A549 treated with dexamethasone at 1 μM for 4 hours (cell line): Measurements from ENCODE around the gene HOXD8. TPM values are rescaled to one million over a fixed set of nuclear protein-coding genes. Genes with fewer than 3 reads are reported as not detected.

Source experiments
- total RNA-seq: library from RNA; stranded (reverse); fragments of 200-300 nt; extraction: Qiagen RNA extraction; gene quantifications from 5 replicates; pipeline ENCODE4 v1.2.3, GENCODE V29; 2022

HOXD8 gene
- 5.0 to 5.4 TPM (median 5.3 TPM) in 5 replicates for total RNA-seq

DNA sequence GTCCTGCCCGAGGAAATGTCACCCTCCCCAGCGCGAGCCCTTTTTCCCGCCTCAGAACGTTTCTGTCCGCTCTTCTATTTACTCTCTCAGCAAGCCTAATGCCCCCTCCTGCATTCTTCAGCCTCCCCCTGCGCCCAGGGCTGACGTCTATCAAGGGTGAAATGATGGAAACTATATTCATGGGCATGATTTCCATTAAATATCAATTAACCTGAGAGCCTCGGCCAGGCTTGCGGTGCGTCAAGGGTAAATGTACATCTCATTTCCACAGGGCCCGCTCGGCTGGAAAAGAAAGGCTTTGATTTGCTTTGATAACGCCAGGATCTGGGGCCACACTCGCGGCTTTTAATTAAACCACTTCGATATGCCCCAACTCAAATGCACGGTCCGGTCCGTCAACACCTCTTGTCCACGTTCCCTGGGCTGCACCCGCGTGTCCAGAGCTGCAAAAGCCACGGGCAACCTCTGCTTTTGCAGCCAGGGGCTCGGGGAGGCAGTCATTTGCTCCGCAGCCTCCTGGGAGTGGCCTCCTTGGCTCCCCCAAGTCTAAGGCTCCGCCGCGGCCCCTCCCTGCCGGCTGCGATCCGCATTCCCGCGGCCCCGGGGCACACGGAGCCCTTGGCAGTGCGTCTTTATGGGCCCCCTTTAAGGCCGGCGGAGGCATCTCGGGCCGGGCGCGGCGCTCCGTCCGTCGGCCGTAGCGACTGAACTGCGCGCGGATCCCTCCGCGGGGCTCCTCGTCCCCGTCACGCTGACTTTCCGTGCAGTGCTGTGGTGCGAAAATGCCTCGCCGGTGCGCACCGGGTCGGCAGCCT, at the start of gene HOXD8:
TSS of gene HOXD8 (plus strand) at position 724 of the 815 bp plus-strand sequence. CDS start 662 bp downstream, outside the sequence.

DNA sequence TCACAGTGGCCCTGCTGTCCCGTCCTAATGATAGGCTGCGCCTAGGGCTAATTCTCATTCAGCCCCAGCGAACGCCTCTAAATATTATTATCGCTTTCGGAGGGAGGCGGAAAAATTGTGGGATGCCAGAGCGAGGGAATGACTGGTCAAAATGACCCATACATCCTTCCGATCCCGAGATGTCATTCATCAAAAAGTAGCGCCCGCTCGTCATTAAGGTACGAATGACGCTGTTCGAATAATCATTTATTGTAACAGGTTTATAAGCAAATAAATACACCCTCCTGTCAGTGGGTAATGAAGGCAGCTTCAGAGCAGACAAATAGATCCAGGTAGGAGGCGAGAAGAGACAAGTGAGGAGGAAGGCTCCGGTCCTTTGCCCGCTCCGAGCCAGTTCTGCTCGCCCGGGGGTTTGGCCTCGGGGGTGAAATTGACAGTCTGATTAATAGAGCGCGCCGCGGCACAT, 45.7 kb upstream of the HOXD8 start, which contains the start of gene EVX2:
TSS of gene EVX2 (minus strand) at position 167 of the 466 bp plus-strand sequence. CDS start 186 bp downstream, outside the sequence.

GRCh38 chr2:176092270-176093144, 37.0 kb upstream of the HOXD8 start, which contains the start of gene HOXD13:
TSS of gene HOXD13 (plus strand) at chr2:176092721. CDS start at chr2:176092891, 170 bp downstream.

DNA sequence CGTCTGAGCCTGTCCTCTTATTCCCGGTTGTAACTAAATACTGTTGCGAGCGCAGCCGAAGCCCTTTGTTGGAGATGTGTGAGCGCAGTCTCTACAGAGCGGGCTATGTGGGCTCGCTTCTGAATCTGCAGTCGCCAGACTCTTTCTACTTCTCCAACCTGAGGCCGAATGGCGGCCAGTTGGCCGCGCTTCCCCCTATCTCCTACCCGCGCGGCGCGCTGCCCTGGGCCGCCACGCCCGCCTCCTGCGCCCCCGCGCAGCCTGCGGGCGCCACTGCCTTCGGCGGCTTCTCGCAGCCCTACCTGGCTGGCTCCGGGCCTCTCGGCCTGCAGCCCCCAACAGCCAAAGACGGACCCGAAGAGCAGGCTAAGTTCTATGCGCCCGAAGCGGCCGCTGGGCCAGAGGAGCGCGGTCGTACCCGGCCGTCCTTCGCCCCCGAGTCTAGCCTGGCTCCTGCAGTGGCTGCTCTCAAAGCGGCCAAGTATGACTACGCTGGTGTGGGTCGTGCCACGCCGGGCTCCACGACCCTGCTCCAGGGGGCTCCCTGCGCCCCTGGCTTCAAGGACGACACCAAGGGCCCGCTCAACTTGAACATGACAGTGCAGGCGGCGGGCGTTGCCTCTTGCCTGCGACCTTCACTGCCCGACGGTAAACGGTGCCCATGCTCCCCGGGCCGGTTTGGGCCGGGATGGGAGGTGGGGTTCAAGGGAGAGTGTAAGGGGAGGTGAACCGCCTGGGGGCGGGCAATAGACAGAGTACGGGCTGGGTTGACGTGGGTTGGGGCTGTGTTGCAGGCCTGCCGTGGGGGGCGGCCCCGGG, 29.6 kb upstream of the HOXD8 start, which contains the start of gene HOXD12:
TSS of gene HOXD12 (plus strand) at position 68 of the 819 bp plus-strand sequence. CDS start at position 75, 7 bp downstream.

DNA sequence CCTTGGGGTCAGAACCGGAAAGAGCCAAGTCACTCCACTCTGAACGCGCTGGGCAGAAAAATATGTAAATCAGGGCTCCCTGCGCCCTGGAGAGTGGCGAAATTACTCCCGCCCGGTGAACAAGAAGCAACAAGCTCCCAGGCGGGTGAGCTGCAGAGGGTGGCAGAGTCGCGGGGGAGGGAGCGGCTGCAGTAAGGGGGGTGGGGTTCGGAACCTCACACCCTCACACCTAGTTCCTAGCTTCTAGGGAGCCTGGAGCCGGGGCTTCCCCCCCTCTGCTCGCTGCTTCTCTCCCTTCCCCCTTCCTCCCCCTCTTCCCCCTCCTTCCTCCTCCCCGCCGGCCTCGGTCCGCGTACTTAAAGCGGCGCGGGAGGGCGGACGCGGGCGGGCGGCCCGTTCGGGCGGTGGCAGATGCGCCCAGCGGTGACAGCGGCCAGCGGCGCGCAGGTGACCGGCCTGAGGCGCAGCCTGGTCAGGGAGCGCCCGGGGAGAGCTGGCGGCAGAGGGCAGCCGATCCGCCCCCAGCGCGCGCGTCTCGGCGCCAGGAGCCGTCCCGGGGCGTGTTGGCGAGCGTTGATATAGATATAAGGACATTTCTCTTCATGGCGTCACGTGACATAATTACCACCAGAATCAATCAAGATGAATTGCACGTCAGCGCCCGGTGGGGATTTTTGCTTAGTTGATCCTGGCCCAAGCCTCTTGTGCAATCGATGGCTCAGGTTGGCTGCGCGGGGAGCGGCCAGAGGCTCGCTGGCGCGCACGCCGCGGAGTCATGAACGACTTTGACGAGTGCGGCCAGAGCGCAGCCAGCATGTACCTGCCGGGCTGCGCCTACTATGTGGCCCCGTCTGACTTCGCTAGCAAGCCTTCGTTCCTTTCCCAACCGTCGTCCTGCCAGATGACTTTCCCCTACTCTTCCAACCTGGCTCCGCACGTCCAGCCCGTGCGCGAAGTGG, 22.6 kb upstream of the HOXD8 start, which contains the start of gene HOXD11:
TSS of gene HOXD11 (plus strand) at position 700 of the 959 bp plus-strand sequence. CDS start at position 776, 76 bp downstream.

GRCh38 chr2:176115883-176116813, 13.4 kb upstream of the HOXD8 start, which contains the start of gene HOXD10:
TSS of gene HOXD10 (plus strand) at chr2:176116778. CDS start at chr2:176116834, 56 bp downstream.

DNA sequence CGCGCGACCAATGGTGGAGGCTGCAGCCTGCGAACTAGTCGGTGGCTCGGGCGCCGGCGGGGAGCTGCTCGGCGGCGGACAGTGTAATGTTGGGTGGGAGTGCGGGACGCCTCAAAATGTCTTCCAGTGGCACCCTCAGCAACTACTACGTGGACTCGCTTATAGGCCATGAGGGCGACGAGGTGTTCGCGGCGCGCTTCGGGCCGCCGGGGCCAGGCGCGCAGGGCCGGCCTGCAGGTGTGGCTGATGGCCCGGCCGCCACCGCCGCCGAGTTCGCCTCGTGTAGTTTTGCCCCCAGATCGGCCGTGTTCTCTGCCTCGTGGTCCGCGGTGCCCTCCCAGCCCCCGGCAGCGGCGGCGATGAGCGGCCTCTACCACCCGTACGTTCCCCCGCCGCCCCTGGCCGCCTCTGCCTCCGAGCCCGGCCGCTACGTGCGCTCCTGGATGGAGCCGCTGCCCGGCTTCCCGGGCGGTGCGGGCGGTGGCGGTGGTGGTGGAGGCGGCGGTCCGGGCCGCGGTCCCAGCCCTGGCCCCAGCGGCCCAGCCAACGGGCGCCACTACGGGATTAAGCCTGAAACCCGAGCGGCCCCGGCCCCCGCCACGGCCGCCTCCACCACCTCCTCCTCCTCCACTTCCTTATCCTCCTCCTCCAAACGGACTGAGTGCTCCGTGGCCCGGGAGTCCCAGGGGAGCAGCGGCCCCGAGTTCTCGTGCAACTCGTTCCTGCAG, 6.7 kb upstream of the HOXD8 start, which contains the start of gene HOXD9:
TSS of gene HOXD9 (plus strand) at position 37 of the 728 bp plus-strand sequence. CDS start at position 87, 50 bp downstream.

GRCh38 chr2:176151442-176152287, 22.2 kb downstream of the HOXD8 start, which contains the start of gene HOXD4:
TSS of gene HOXD4 (plus strand) at chr2:176151550. CDS start at chr2:176151634, 84 bp downstream.

GRCh38 chr2:176156807-176157498, 27.4 kb downstream of the HOXD8 start, which contains the start of gene HOXD3:
TSS of gene HOXD3 (plus strand) at chr2:176157307. CDS start at chr2:176169115, 11,808 bp downstream.

Other genes with a start within 250 kb of the HOXD8 start
- 13.9 to 18.6 TPM (median 16.1 TPM) in 5 replicates for gene LNPK, start 127.4 kb upstream of the HOXD8 start, total RNA-seq
- not detected in 5 replicates for gene EVX2, start 45.7 kb upstream of the HOXD8 start, total RNA-seq
- gene HOXD13, start 37.0 kb upstream of the HOXD8 start, total RNA-seq = 0.12 to 0.19 TPM (median 0.14 TPM) in 5 replicates
- not detected in 5 replicates for gene HOXD12, start 29.9 kb upstream of the HOXD8 start, total RNA-seq
- 5.1 to 6.3 TPM (median 5.8 TPM) in 5 replicates for gene HOXD11, start 22.4 kb upstream of the HOXD8 start, total RNA-seq
- 4.1 to 6.7 TPM (median 5.3 TPM) in 5 replicates for gene HOXD10, start 12.9 kb upstream of the HOXD8 start, total RNA-seq
- 0.82 to 1.4 TPM (median 0.93 TPM) in 5 replicates for gene HOXD9, start 7.0 kb upstream of the HOXD8 start, total RNA-seq
- 0.10 to 0.46 TPM (median 0.38 TPM) in 5 replicates for gene HOXD4, start 21.8 kb downstream of the HOXD8 start, total RNA-seq
- 0.14 to 0.21 TPM (median 0.18 TPM) in 3 of 5 replicates, not detected in the others for gene HOXD3, start 27.6 kb downstream of the HOXD8 start, total RNA-seq
- gene HOXD1, start 59.0 kb downstream of the HOXD8 start, total RNA-seq = 0.15 to 0.25 TPM (median 0.21 TPM) in 5 replicates
- gene MTX2, start 139.7 kb downstream of the HOXD8 start, total RNA-seq = 39.9 to 44.7 TPM (median 42.7 TPM) in 5 replicates